ENCODE results near the gene CWC25. TPM values are rescaled to one million over a fixed set of nuclear protein-coding genes. Genes with fewer than 3 reads are reported as not detected.

Gene CWC25
- total and polyA plus RNA-seq, 9 of the 15 experiments (the other 6 are each of a cell fraction or from before 2014, with no cell fraction given), result 16.5 to 27.4 (median 23.0) TPM

DNA sequence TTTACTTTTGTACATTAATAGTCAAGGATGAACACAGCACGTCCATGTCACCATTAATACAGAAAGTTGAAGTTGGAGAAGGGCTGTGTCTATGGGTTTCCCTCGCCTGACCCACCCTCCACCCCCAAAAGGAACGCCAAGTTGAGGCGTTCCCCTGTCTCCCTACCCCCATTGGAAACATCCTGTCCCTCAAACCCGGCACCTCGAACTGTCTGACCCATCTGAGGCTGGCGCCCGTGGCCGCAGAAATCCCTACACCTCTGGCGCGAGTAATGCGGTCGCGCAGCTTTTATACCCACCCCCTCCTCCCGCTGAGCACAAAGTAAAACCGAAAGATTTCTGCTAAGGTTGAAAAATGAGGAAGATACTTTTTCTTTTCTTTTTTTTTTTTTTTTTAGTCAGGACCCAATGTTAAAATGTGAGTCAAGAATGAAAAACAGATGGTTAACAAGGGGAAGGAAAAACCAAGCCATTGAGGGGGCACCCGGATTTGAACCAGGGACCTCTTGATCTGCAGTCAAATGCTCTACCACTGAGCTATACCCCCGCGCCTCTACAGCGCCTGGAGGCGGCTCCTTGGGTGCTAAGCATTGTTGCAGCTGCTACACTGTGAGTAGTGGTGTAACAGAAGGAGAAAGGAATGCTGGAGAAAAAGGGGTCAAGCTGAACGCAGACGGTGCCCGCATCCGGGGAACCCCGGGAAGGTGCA is 43.9 kb upstream of the CWC25 start (continued):
- TF ChIP-seq HDAC2 (IDR thresholded peaks at IDR 0.05), result peak; percentile 46; the same call in 1 of the 2 replicates
- peak in 1 of 2 experiments; percentile 28; a peak in 1 of 4 replicates for TF ChIP-seq FOXK2 (conservative IDR thresholded peaks at IDR 0.05 in 1 of 2, IDR thresholded peaks at IDR 0.05 in 1 of 2; ENCODE audit: low read depth in 2 of 2)
- peak; percentile 39; the same call in 1 of the 2 replicates for TF ChIP-seq NR2C1 (IDR thresholded peaks at IDR 0.05)
- no peak for TF ChIP-seq NR2C1 (tag; IDR thresholded peaks at IDR 0.05)
- peak; percentile 98 for TF ChIP-seq ADNP (tag; IDR thresholded peaks at IDR 0.05)
- TF ChIP-seq, protein P1, sequence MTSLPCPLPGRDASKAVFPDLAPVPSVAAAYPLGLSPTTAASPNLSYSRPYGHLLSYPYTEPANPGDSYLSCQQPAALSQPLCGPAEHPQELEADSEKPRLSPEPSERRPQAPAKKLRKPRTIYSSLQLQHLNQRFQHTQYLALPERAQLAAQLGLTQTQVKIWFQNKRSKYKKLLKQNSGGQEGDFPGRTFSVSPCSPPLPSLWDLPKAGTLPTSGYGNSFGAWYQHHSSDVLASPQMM (CRISPR knock-in tag; IDR thresholded peaks at IDR 0.05), result no peak
- 0 out of 2 replicates have a peak, but pooled peaks have one; percentile 45 for TF ChIP-seq EP300 (IDR thresholded peaks at IDR 0.05; ENCODE audit: low read length)
- TF ChIP-seq REST (IDR thresholded peaks at IDR 0.05; ENCODE audit: borderline replicate concordance), result no peak; the same call in 1 of the 2 replicates
- no peak for TF ChIP-seq REST (CRISPR knock-in tag; IDR thresholded peaks at IDR 0.05; ENCODE audit: low read depth)
- TF ChIP-seq EGR1 (conservative IDR thresholded peaks at IDR 0.05), result 0 out of 2 replicates have a peak, but pooled peaks have one; percentile 19
- TF ChIP-seq SRF (CRISPR knock-in tag; IDR thresholded peaks at IDR 0.05), result 0 out of 4 replicates have a peak, but pooled peaks of 1 of the 2 experiments have one; percentile 20
- TF ChIP-seq GTF3C2 (IDR thresholded peaks at IDR 0.05; ENCODE audit: borderline replicate concordance, extremely low read depth, insufficient read length), result peak; percentile 95
- TF ChIP-seq TARDBP (IDR thresholded peaks at IDR 0.05), result 0 out of 2 replicates have a peak, but pooled peaks have one; percentile 15
- TF ChIP-seq, protein P2, sequence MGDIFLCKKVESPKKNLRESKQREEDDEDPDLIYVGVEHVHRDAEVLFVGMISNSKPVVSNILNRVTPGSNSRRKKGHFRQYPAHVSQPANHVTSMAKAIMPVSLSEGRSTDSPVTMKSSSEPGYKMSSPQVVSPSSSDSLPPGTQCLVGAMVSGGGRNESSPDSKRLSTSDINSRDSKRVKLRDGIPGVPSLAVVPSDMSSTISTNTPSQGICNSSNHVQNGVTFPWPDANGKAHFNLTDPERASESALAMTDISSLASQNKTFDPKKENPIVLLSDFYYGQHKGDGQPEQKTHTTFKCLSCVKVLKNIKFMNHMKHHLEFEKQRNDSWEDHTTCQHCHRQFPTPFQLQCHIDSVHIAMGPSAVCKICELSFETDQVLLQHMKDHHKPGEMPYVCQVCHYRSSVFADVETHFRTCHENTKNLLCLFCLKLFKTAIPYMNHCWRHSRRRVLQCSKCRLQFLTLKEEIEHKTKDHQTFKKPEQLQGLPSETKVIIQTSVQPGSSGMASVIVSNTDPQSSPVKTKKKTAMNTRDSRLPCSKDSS (IDR thresholded peaks at IDR 0.05; ENCODE audit: low read depth, partially characterized antibody), result no peak

All from K562 (cell line).